H1 (cell line): ENCODE results near the gene EDEM1. TPM values are rescaled to one million over a fixed set of nuclear protein-coding genes. Genes with fewer than 3 reads are reported as not detected.

Experiments
- CTCF ChIA-PET: fragments of 300-600 bp; sonication (Branson Sonifier 250); formaldehyde crosslinking; loops from one replicate; lab custom pipeline; 2021; ENCODE audit not compliant: partially characterized antibody; lab: Charles Lee
- POLR2A ChIA-PET: fragments of 300-600 bp; sonication (Branson Sonifier 250); formaldehyde crosslinking; loops from one replicate; lab custom pipeline; 2021; ENCODE audit warnings: inconsistent platforms; ENCODE audit not compliant: partially characterized antibody; lab: Charles Lee
- DNase-seq, 2 experiments: peaks; one replicate each; pipeline versions ENCODE4 v3.0.0 to v3.0.0-alpha.2; 2010 to 2022; ENCODE audit warnings: low spot score in 2 of 2, low read depth in 1 of 2, mixed read lengths in 1 of 2
- FAIRE-seq: peaks from 2 replicates; lab custom pipeline; 2011; peaks lifted over from hg19 to GRCh38; lab: Jason Lieb, UNC
- H2AFZ ChIP-seq: 2 replicates; pipeline ENCODE4 v1.8.1; 2012; ENCODE audit warnings: low read length, inconsistent platforms
- H2AK5ac ChIP-seq: 2 replicates; pipeline ENCODE4 v1.6.1; 2013; ENCODE audit warnings: low read depth, low read length
- H2BK120ac ChIP-seq: replicated peaks from 2 replicates; pipeline ENCODE3; 2013; ENCODE audit warnings: low read depth, low read length, inconsistent platforms
- H2BK12ac ChIP-seq: 2 replicates; pipeline ENCODE4 v1.6.1; 2013; ENCODE audit warnings: low read depth, low read length
- H2BK15ac ChIP-seq: 2 replicates; pipeline ENCODE4 v1.6.1; 2013; ENCODE audit warnings: low read length
- H2BK20ac ChIP-seq: 2 replicates; pipeline ENCODE4 v1.6.1; 2013; ENCODE audit warnings: low read length
- H2BK5ac ChIP-seq: 2 replicates; pipeline ENCODE4 v1.6.1; 2013; ENCODE audit warnings: low read depth, low read length
- H3K14ac ChIP-seq: 2 replicates; pipeline ENCODE4 v1.6.1; 2013; ENCODE audit warnings: inconsistent platforms; ENCODE audit not compliant: insufficient read length
- H3K18ac ChIP-seq: 2 replicates; pipeline ENCODE4 v1.6.1; 2013; ENCODE audit warnings: low read length; ENCODE audit errors: extremely low read depth
- H3K23ac ChIP-seq: 2 replicates; pipeline ENCODE4 v1.6.1; 2013; ENCODE audit warnings: inconsistent platforms; ENCODE audit not compliant: insufficient read length
- H3K23me2 ChIP-seq: 2 replicates; pipeline ENCODE4 v1.6.1; 2013; ENCODE audit warnings: low read depth, low read length
- H3K27ac ChIP-seq: 2 replicates; pipeline ENCODE4 v1.6.1; 2011; ENCODE audit warnings: low read depth, low read length, inconsistent platforms
- H3K27me3 ChIP-seq, 4 experiments: replicated peaks in 1 of 4; 1 replicate in 1 of 4; 2 replicates in 3 of 4; pipeline versions ENCODE4 v1.6.1 to v1.8.1; 2011 to 2013; ENCODE audit warnings: low read length in 3 of 4, mild to moderate bottlenecking in 3 of 4, inconsistent platforms in 2 of 4, mixed read lengths in 2 of 4, moderate library complexity in 1 of 4; ENCODE audit not compliant: control insufficient read depth in 3 of 4, insufficient read depth in 3 of 4; ENCODE audit errors: extremely low read depth in 1 of 4
- H3K36me3 ChIP-seq, 4 experiments: 2 replicates each; pipeline versions ENCODE4 v1.6.1 to v1.8.1; 2011 to 2013; ENCODE audit warnings: mild to moderate bottlenecking in 4 of 4, low read length in 3 of 4, moderate library complexity in 2 of 4, control low read depth in 1 of 4, inconsistent platforms in 1 of 4; ENCODE audit not compliant: insufficient read depth in 4 of 4, control insufficient read depth in 2 of 4
- H3K4ac ChIP-seq: replicated peaks from 2 replicates; pipeline ENCODE3; 2013; ENCODE audit warnings: low read length, low read depth, mixed read lengths, inconsistent platforms; ENCODE audit not compliant: insufficient read length
- H3K4me1 ChIP-seq, 4 experiments: replicated peaks in 1 of 4; 1 replicate in 1 of 4; 2 replicates in 3 of 4; pipeline versions ENCODE4 v1.6.1 to v1.8.1; 2011 to 2013; ENCODE audit warnings: low read length in 3 of 4, inconsistent platforms in 2 of 4, mixed read lengths in 1 of 4; ENCODE audit not compliant: insufficient read depth in 4 of 4, control insufficient read depth in 3 of 4
- H3K4me2 ChIP-seq, 2 experiments: 2 replicates each; pipeline versions ENCODE4 v1.6.1 to v1.8.1; 2011 to 2013; ENCODE audit warnings: low read depth in 2 of 2, low read length in 2 of 2, control low read depth in 1 of 2, inconsistent platforms in 1 of 2, mild to moderate bottlenecking in 1 of 2; ENCODE audit not compliant: insufficient read depth in 1 of 2
- H3K4me3 ChIP-seq, 4 experiments: fragments of 200-600, 300-600 bp in 1 of 4; sonication (generic), shearing (Covaris generic), sonication (Bioruptor Twin) in 1 of 4; 2 replicates each; pipeline versions ENCODE4 v1.5.1 to v1.8.1; 2011 to 2016; ENCODE audit warnings: low read length in 4 of 4, low read depth in 3 of 4, control low read depth in 2 of 4, inconsistent platforms in 2 of 4, mild to moderate bottlenecking in 2 of 4, mixed read lengths in 1 of 4, moderate library complexity in 1 of 4; ENCODE audit not compliant: insufficient read depth in 2 of 4; ENCODE audit errors: extremely low read depth in 1 of 4
- H3K56ac ChIP-seq: replicated peaks from 2 replicates; pipeline ENCODE3; 2013; ENCODE audit warnings: low read depth, mild to moderate bottlenecking, mixed read lengths, low read length, inconsistent platforms; ENCODE audit not compliant: insufficient read length
- H3K79me1 ChIP-seq: 2 replicates; pipeline ENCODE4 v1.6.1; 2013; ENCODE audit warnings: low read depth, low read length, control low read depth
- H3K79me2 ChIP-seq, 2 experiments: 2 replicates each; pipeline versions ENCODE4 v1.6.1 to v1.8.1; 2012 to 2013; ENCODE audit warnings: low read length in 2 of 2, mild to moderate bottlenecking in 2 of 2, inconsistent platforms in 1 of 2; ENCODE audit not compliant: insufficient read depth in 2 of 2, control insufficient read depth in 1 of 2
- H3K9ac ChIP-seq, 4 experiments: replicated peaks in 1 of 4; 1 replicate in 1 of 4; 2 replicates in 3 of 4; pipeline versions ENCODE4 v1.6.1 to v1.8.1; 2011 to 2013; ENCODE audit warnings: low read depth in 3 of 4, low read length in 3 of 4, control low read depth in 2 of 4, mild to moderate bottlenecking in 2 of 4, moderate library complexity in 2 of 4, inconsistent platforms in 1 of 4; ENCODE audit errors: extremely low read depth in 1 of 4
- H3K9me3 ChIP-seq, 2 experiments: 2 replicates each; pipeline versions ENCODE4 v1.6.1 to v1.8.1; 2012 to 2013; ENCODE audit warnings: mild to moderate bottlenecking in 2 of 2, moderate library complexity in 2 of 2, control low read depth in 1 of 2, inconsistent platforms in 1 of 2, low read depth in 1 of 2, low read length in 1 of 2, mixed read lengths in 1 of 2; ENCODE audit not compliant: insufficient read depth in 2 of 2
- H4K20me1 ChIP-seq, 2 experiments: replicated peaks in 1 of 2; 2 replicates each; pipeline versions ENCODE3 to v1.8.1; 2011 to 2013; ENCODE audit warnings: inconsistent platforms in 2 of 2, low read length in 2 of 2, mild to moderate bottlenecking in 1 of 2; ENCODE audit not compliant: insufficient read depth in 2 of 2, control insufficient read depth in 1 of 2
- H4K5ac ChIP-seq: 2 replicates; pipeline ENCODE4 v1.6.1; 2013; ENCODE audit warnings: low read length, low read depth, mixed read lengths, inconsistent platforms; ENCODE audit not compliant: insufficient read length
- H4K8ac ChIP-seq: 2 replicates; pipeline ENCODE4 v1.8.0; 2013; ENCODE audit warnings: mild to moderate bottlenecking, moderate library complexity, low read length, inconsistent platforms; ENCODE audit not compliant: insufficient read depth; ENCODE audit errors: extremely low read depth
- H4K91ac ChIP-seq: replicated peaks from 2 replicates; pipeline ENCODE3; 2013; ENCODE audit warnings: low read length, mixed read lengths, inconsistent platforms; ENCODE audit not compliant: insufficient read length
- ASH2L ChIP-seq: fragments of 200-600, 300-600 bp; sonication (generic); IDR thresholded peaks from one replicate; pipeline ENCODE4 v1.7.1; 2017; ENCODE audit warnings: low read length
- CEBPB ChIP-seq: IDR thresholded peaks from 2 replicates; pipeline ENCODE4 v1.6.1; 2012; ENCODE audit warnings: low read depth, low read length
- CREB1 ChIP-seq: IDR thresholded peaks from 2 replicates; pipeline ENCODE4 v1.6.1; 2012; ENCODE audit warnings: inconsistent platforms
- E2F6 ChIP-seq: IDR thresholded peaks from 2 replicates; pipeline ENCODE4 v1.6.1; 2012; ENCODE audit warnings: inconsistent platforms
- HDAC2 ChIP-seq, 2 experiments: fragments of 300-600 bp in 1 of 2; sonication (generic) in 1 of 2; IDR thresholded peaks; 2 replicates each; pipeline ENCODE4 v1.6.1; 2011 to 2012; ENCODE audit warnings: low read depth in 2 of 2, low read length in 2 of 2, mild to moderate bottlenecking in 2 of 2, moderate library complexity in 2 of 2, borderline replicate concordance in 1 of 2, inconsistent platforms in 1 of 2
- POLR2AphosphoS5 ChIP-seq: IDR thresholded peaks from 2 replicates; pipeline ENCODE4 v1.6.1; 2011; ENCODE audit warnings: low read depth, low read length
- RAD21 ChIP-seq, 2 experiments: IDR thresholded peaks in 1 of 2; conservative IDR thresholded peaks in 1 of 2; 2 replicates each; pipeline ENCODE4 v1.6.1; 2011; ENCODE audit warnings: low read depth in 2 of 2, low read length in 2 of 2, improper control_type of control experiment in 1 of 2, inconsistent platforms in 1 of 2, mild to moderate bottlenecking in 1 of 2, moderate library complexity in 1 of 2
- RNF2 ChIP-seq: fragments of 200-900, 300-1000 bp; sonication (generic); IDR thresholded peaks from 2 replicates; pipeline ENCODE4 v1.7.1; 2016; ENCODE audit warnings: borderline replicate concordance, low read depth, mild to moderate bottlenecking, antibody characterized with exemption, low read length; ENCODE audit not compliant: poor library complexity, severe bottlenecking; ENCODE audit errors: missing control alignments
- TEAD4 ChIP-seq: IDR thresholded peaks from 2 replicates; pipeline ENCODE4 v1.6.1; 2012; ENCODE audit warnings: low read depth, low read length, inconsistent platforms, mixed read lengths
- USF2 ChIP-seq: IDR thresholded peaks from 2 replicates; pipeline ENCODE4 v1.6.1; 2011; ENCODE audit warnings: low read length, improper control_type of control experiment
- WGBS, 2 experiments: shearing (Covaris generic) in 1 of 2; methylation state at CpG; one replicate each; pipeline versions ENCODE4 v1.1.6 to v1.1.7; 2013 to 2015; ENCODE audit warnings: low lambda C conversion rate in 2 of 2, mixed read lengths in 2 of 2, inconsistent platforms in 1 of 2, low coverage in 1 of 2, missing lambda C conversion rate in 1 of 2; ENCODE audit not compliant: insufficient replicate concordance in 2 of 2, insufficient coverage in 1 of 2, insufficient read length in 1 of 2; ENCODE audit errors: extremely low coverage in 1 of 2, missing lambda C conversion rate in 1 of 2; 5-methylcytosine and 5-hydroxymethylcytosine counted together
- polyA plus RNA-seq, 7 experiments: library from polyadenylated mRNA; depleted of rRNA in 3 of 7; stranded (reverse) in 5 of 7; unstranded in 2 of 7; fragments of >200 nt in 5 of 7; fragments of 200-250 nt in 2 of 7; gene quantifications; 1 replicate in 5 of 7; 2 replicates in 1 of 7; 4 replicates in 1 of 7; pipeline versions ENCODE4 v1.2.1 to v1.2.3, GENCODE V29; 2011 to 2013; ENCODE audit warnings: missing spikeins in 2 of 7, mixed read lengths in 2 of 7
- total RNA-seq: library from RNA; stranded (reverse); fragmentation: NEBNext Ultra II Directional; extraction: Animal tissue kit (Norgen Biotek cat#: 25700); gene quantifications from 2 replicates; pipeline ENCODE4 v1.2.1, GENCODE V29; 2021

EDEM1 gene
- total and polyA plus RNA-seq, 2 of the 8 experiments (the other 6 are each of a cell fraction or from before 2014, with no cell fraction given) = 4.8 to 16.4 TPM

GRCh38 chr3:5213574-5213966, 26.1 kb downstream of the EDEM1 start:
- Histone ChIP-seq H2AK5ac (no peak overlapping the region), H3K23ac (no peak overlapping the region), H4K8ac (no peak overlapping the region), H3K9me3 (no peaks in the 10 kb centered on the region), H4K91ac (peak overlapping the region; percentile 57), H3K56ac (no peak overlapping the region), H3K18ac (no peak overlapping the region), H3K14ac (no peak overlapping the region), H2BK20ac (no peak overlapping the region), H2BK5ac (0 out of 2 replicates have a peak overlapping the region, but pooled peaks have one; percentile 20), H4K5ac (no peak overlapping the region), H2BK12ac (no peak overlapping the region), H3K4me3 (peak overlapping the region in 1 of 4 experiments; percentile 9; a peak in 1 of 8 replicates), H2BK15ac (no peak overlapping the region), H3K23me2 (no peaks in the 10 kb centered on the region), H3K9ac (no peak overlapping the region), H3K36me3 (peaks cover 7 to 49% (median 27%) of the 10 kb centered on the region in 4 experiments; a peak in 7 of 8 replicates), H3K4me1 (peaks cover 10 to 22% (median 18%) of the 10 kb centered on the region in 4 experiments; a peak in 6 of 7 replicates), H3K79me2 (no peaks in the 10 kb centered on the region), H3K4ac (no peak overlapping the region), H3K27ac (no peak overlapping the region), H3K4me2 (peak overlapping the region; percentile 14 to 61), H3K27me3 (no peaks in the 10 kb centered on the region), H2AFZ (no peak overlapping the region), H4K20me1 (peaks cover 0 to 1% of the 10 kb centered on the region in 2 experiments), H3K79me1 (no peaks in the 10 kb centered on the region; the same call in 1 of the 2 replicates), H2BK120ac (no peak overlapping the region)
- FAIRE-seq = no peak
- ChIA-PET CTCF (interaction anchor here (0.8 to 1.2 kb wide), 2 partner anchors 11 to 90 kb away, joined by 3 read pairs; no protein-coding TSS in a partner anchor), POLR2A (interaction anchor here (0.8 to 2.0 kb wide), 4 partner anchors 16 to 28 kb away, joined by 3 to 5 read pairs (median 4); partner anchors contain the start of gene EDEM1)
- DNase-seq = peak; percentile 25 to 69
- 15% methylated on average over 7 of the region's 7 CpGs; no CpG with 5 or more reads in 1 of the 2 experiments for WGBS, 2 experiments
- TF ChIP-seq CREB1 = peak; percentile 42
- peak; percentile 43; the same call in 1 of the 2 replicates for TF ChIP-seq CEBPB
- 0 out of 2 replicates have a peak, but pooled peaks have one; percentile 14 for TF ChIP-seq E2F6
- TF ChIP-seq TEAD4 = no peak
- peak; percentile 33 for TF ChIP-seq POLR2AphosphoS5
- TF ChIP-seq USF2 = peak; percentile 60; the same call in 1 of the 2 replicates
- 0 out of 4 replicates have a peak, but pooled peaks of 1 of the 2 experiments have one; percentile 51 for TF ChIP-seq HDAC2 (IDR thresholded peaks at IDR 0.05; ENCODE audit: borderline replicate concordance in 1 of 2, low read depth in 2 of 2, low read length in 2 of 2)
- TF ChIP-seq RNF2 = no peak
- TF ChIP-seq ASH2L = no peak
- TF ChIP-seq RAD21 (IDR thresholded peaks at IDR 0.05 in 1 of 2, conservative IDR thresholded peaks at IDR 0.05 in 1 of 2; ENCODE audit: low read depth in 2 of 2, low read length in 2 of 2) = 0 out of 4 replicates have a peak, but pooled peaks of 1 of the 2 experiments have one; percentile 3
